H1 (cell line): ENCODE data around the gene ARHGEF28. TPM values are rescaled to one million over a fixed set of nuclear protein-coding genes. Genes with fewer than 3 reads are reported as not detected.

Source experiments
- CHD2 ChIP-seq: IDR thresholded peaks from 2 replicates; pipeline ENCODE4 v1.6.1; 2012; ENCODE audit warnings: low read length, improper control_type of control experiment
- CHD7 ChIP-seq: fragments of 300-600 bp; sonication (generic); IDR thresholded peaks from 2 replicates; pipeline ENCODE4 v1.7.1; 2012; ENCODE audit warnings: low read length, moderate library complexity, mild to moderate bottlenecking, inconsistent platforms; ENCODE audit not compliant: insufficient replicate concordance
- EP300 ChIP-seq, 2 experiments: IDR thresholded peaks; 1 replicate in 1 of 2; 2 replicates in 1 of 2; pipeline ENCODE4 v1.6.1; 2011 to 2012; ENCODE audit warnings: low read depth in 2 of 2, low read length in 2 of 2, mild to moderate bottlenecking in 2 of 2, borderline replicate concordance in 1 of 2, inconsistent platforms in 1 of 2, moderate library complexity in 1 of 2
- KDM5A ChIP-seq: fragments of 200-600 bp; IDR thresholded peaks from 2 replicates; pipeline ENCODE4 v1.7.1; 2012; ENCODE audit warnings: mild to moderate bottlenecking, low read length, inconsistent platforms, mixed read lengths
- MAFK ChIP-seq: IDR thresholded peaks from 2 replicates; pipeline ENCODE4 v1.6.1; 2012; ENCODE audit warnings: low read depth, mild to moderate bottlenecking, improper control_type of control experiment, low read length
- PHF8 ChIP-seq: fragments of 200-600 bp; sonication (generic); conservative IDR thresholded peaks from 2 replicates; pipeline ENCODE4 v1.7.1; 2012; ENCODE audit warnings: low read depth, mild to moderate bottlenecking, inconsistent platforms, low read length, moderate library complexity
- POLR2AphosphoS5 ChIP-seq: IDR thresholded peaks from 2 replicates; pipeline ENCODE4 v1.6.1; 2011; ENCODE audit warnings: low read depth, low read length
- SIN3A ChIP-seq, 2 experiments: IDR thresholded peaks in 1 of 2; conservative IDR thresholded peaks in 1 of 2; 2 replicates each; pipeline ENCODE4 v1.6.1; 2011 to 2012; ENCODE audit warnings: low read length in 2 of 2, improper control_type of control experiment in 1 of 2, low read depth in 1 of 2, mild to moderate bottlenecking in 1 of 2
- SIRT6 ChIP-seq: IDR thresholded peaks from one replicate; pipeline ENCODE4 v1.7.1; 2012; ENCODE audit warnings: low read length, inconsistent platforms
- SP2 ChIP-seq: IDR thresholded peaks from 2 replicates; pipeline ENCODE4 v1.6.1; 2012; ENCODE audit warnings: mild to moderate bottlenecking, low read length, inconsistent platforms
- SP4 ChIP-seq: IDR thresholded peaks from 2 replicates; pipeline ENCODE4 v1.6.1; 2012; ENCODE audit warnings: low read length, inconsistent platforms
- polyA plus RNA-seq, 7 experiments: library from polyadenylated mRNA; depleted of rRNA in 3 of 7; stranded (reverse) in 5 of 7; unstranded in 2 of 7; fragments of >200 nt in 5 of 7; fragments of 200-250 nt in 2 of 7; gene quantifications; 1 replicate in 5 of 7; 2 replicates in 1 of 7; 4 replicates in 1 of 7; pipeline versions ENCODE4 v1.2.1 to v1.2.3, GENCODE V29; 2011 to 2013; ENCODE audit warnings: missing spikeins in 2 of 7, mixed read lengths in 2 of 7
- total RNA-seq: library from RNA; stranded (reverse); fragmentation: NEBNext Ultra II Directional; extraction: Animal tissue kit (Norgen Biotek cat#: 25700); gene quantifications from 2 replicates; pipeline ENCODE4 v1.2.1, GENCODE V29; 2021
- TF ChIP-seq, protein P1 (sequence below): IDR thresholded peaks from 2 replicates; pipeline ENCODE4 v1.6.1; 2012; ENCODE audit warnings: inconsistent platforms

ARHGEF28 gene
- total and polyA plus RNA-seq, 2 of the 8 experiments (the other 6 are each of a cell fraction or from before 2014, with no cell fraction given): 0.33 to 1.0 TPM

DNA sequence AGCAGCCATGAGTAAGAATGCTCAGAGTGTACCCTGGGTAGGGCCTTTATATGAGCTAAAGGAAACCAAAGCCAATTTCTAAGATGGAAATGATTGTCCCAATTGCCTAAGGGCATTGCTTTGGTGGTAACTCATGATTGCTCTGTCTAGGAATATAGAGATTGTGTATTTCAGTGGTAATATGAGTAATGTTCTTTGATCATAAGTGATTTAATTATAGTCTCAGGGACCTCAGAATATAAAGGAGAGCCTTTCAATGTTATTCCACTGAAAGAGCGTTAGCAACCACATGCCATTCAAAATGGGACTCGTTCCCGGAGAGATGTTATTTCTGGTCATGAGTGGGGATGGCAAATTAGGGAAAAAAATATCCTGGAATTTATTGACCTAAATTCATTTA is 340.5 kb downstream of the ARHGEF28 start (continued):
- TF ChIP-seq CHD7 (no peak), CHD2 (no peak), SIN3A (conservative IDR thresholded peaks at IDR 0.05 in 1 of 2, IDR thresholded peaks at IDR 0.05 in 1 of 2; ENCODE audit: low read depth in 1 of 2, low read length in 2 of 2) (no peak), SIRT6 (no peak), SP2 (no peak), SP4 (no peak), MAFK (no peak), POLR2AphosphoS5 (no peak), PHF8 (no peak), KDM5A (no peak), EP300 (IDR thresholded peaks at IDR 0.05; ENCODE audit: borderline replicate concordance in 1 of 2, low read depth in 2 of 2, low read length in 2 of 2) (no peak)
- TF ChIP-seq, protein P1, sequence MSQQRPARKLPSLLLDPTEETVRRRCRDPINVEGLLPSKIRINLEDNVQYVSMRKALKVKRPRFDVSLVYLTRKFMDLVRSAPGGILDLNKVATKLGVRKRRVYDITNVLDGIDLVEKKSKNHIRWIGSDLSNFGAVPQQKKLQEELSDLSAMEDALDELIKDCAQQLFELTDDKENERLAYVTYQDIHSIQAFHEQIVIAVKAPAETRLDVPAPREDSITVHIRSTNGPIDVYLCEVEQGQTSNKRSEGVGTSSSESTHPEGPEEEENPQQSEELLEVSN: no peak
